Panc1 (cell line): ENCODE results near the gene MAPK4. TPM values are rescaled to one million over a fixed set of nuclear protein-coding genes. Genes with fewer than 3 reads are reported as not detected.

Experiments used
- ATAC-seq: fragments of 200-7000 bp; cut with Tn5 transposase; 2 replicates; pipeline ENCODE4 v1.9.1; 2020; ENCODE audit warnings: mild to moderate bottlenecking, moderate library complexity
- BruUV-seq: library from RNA; stranded (reverse); fragments of 400-500 nt; replicated peaks from 2 replicates; lab custom pipeline; 2021; lab: Mats Ljungman, UMichigan
- CTCF ChIA-PET: fragments of 300-600 bp; sonication (Branson Sonifier 250); formaldehyde crosslinking; loops from one replicate; lab custom pipeline; 2022; ENCODE audit warnings: antibody characterized with exemption; lab: Charles Lee
- POLR2A ChIA-PET: fragments of 300-600 bp; sonication (Branson Sonifier 250); formaldehyde crosslinking; loops from one replicate; lab custom pipeline; 2022; ENCODE audit warnings: antibody characterized with exemption; lab: Charles Lee
- DNase-seq: peaks from one replicate; pipeline ENCODE4 v3.0.0-alpha.2; 2010; ENCODE audit warnings: low read depth, low spot score
- H3K27ac ChIP-seq: 2 replicates; pipeline ENCODE4 v1.5.1; 2011; ENCODE audit warnings: mild to moderate bottlenecking, low read length, inconsistent platforms
- H3K27me3 ChIP-seq: fragments of 200-500 bp; sonication (Bioruptor generic); 2 replicates; pipeline ENCODE4 v1.6.0; 2014; ENCODE audit warnings: low read length, inconsistent platforms; ENCODE audit not compliant: control insufficient read depth, insufficient read depth
- H3K36me3 ChIP-seq: fragments of 200-500 bp; sonication (Bioruptor generic); 2 replicates; pipeline ENCODE4 v1.5.1; 2014; ENCODE audit warnings: inconsistent platforms, mild to moderate bottlenecking, low read length, moderate library complexity; ENCODE audit not compliant: control insufficient read depth, insufficient read depth
- H3K4me1 ChIP-seq: 2 replicates; pipeline ENCODE4 v1.5.1; 2011; ENCODE audit warnings: inconsistent platforms, mild to moderate bottlenecking, low read length, moderate library complexity; ENCODE audit not compliant: control insufficient read depth, insufficient read depth
- H3K4me3 ChIP-seq, 2 experiments: 2 replicates each; pipeline ENCODE4 v1.5.1; 2011 to 2012; ENCODE audit warnings: low read depth in 2 of 2, low read length in 2 of 2, mild to moderate bottlenecking in 2 of 2, inconsistent platforms in 1 of 2, moderate library complexity in 1 of 2
- H3K9me3 ChIP-seq: fragments of 200-500 bp; sonication (Bioruptor generic); 2 replicates; pipeline ENCODE4 v1.5.1; 2014; ENCODE audit warnings: low read depth, mild to moderate bottlenecking, inconsistent platforms, low read length, moderate library complexity; ENCODE audit not compliant: control insufficient read depth, insufficient read depth
- POLR2AphosphoS5 ChIP-seq: IDR thresholded peaks from 2 replicates; pipeline ENCODE4 v1.6.1; 2012; ENCODE audit warnings: mild to moderate bottlenecking, low read depth, low read length, moderate library complexity
- SIN3A ChIP-seq: IDR thresholded peaks from 2 replicates; pipeline ENCODE4 v1.6.1; 2012; ENCODE audit warnings: low read depth, mild to moderate bottlenecking, low read length, moderate library complexity, borderline replicate concordance; ENCODE audit not compliant: insufficient read depth
- TCF7L2 ChIP-seq: IDR thresholded peaks from 2 replicates; pipeline ENCODE4 v1.6.1; 2011; ENCODE audit warnings: mild to moderate bottlenecking, low read depth, low read length, inconsistent platforms
- in situ Hi-C: cut with HindIII; loops from 2 replicates; pipeline ENCODE4 v1.10.0; 2016; ENCODE audit warnings: low sequenced_read_pairs, low pct_unique_long_range_greater_than_20kb
- intact Hi-C: fragments of 100-400 bp; cut with micrococcal nuclease; formaldehyde crosslinking; loops from one replicate; pipeline ENCODE4 v1.10.0; 2022; ENCODE audit not compliant: unreplicated experiment
- total RNA-seq: library from RNA; stranded (reverse); gene quantifications from one replicate; pipeline ENCODE4 v1.2.1, GENCODE V29; 2021; ENCODE audit not compliant: unreplicated experiment
- TF ChIP-seq, protein P1 (sequence below), 2 experiments: IDR thresholded peaks; 2 replicates each; pipeline ENCODE4 v1.6.1; 2011 to 2012; ENCODE audit warnings: low read depth in 2 of 2, control low read depth in 1 of 2, low read length in 1 of 2, mild to moderate bottlenecking in 1 of 2, moderate library complexity in 1 of 2; ENCODE audit not compliant: insufficient read depth in 1 of 2
- TF ChIP-seq, protein P2 (sequence below): fragments of 450-650 bp; IDR thresholded peaks from 2 replicates; pipeline ENCODE4 v1.5.1; 2017; ENCODE audit warnings: mild to moderate bottlenecking

The MAPK4 gene
- total RNA-seq, 1 experiment from 2014 or later = not detected

DNA sequence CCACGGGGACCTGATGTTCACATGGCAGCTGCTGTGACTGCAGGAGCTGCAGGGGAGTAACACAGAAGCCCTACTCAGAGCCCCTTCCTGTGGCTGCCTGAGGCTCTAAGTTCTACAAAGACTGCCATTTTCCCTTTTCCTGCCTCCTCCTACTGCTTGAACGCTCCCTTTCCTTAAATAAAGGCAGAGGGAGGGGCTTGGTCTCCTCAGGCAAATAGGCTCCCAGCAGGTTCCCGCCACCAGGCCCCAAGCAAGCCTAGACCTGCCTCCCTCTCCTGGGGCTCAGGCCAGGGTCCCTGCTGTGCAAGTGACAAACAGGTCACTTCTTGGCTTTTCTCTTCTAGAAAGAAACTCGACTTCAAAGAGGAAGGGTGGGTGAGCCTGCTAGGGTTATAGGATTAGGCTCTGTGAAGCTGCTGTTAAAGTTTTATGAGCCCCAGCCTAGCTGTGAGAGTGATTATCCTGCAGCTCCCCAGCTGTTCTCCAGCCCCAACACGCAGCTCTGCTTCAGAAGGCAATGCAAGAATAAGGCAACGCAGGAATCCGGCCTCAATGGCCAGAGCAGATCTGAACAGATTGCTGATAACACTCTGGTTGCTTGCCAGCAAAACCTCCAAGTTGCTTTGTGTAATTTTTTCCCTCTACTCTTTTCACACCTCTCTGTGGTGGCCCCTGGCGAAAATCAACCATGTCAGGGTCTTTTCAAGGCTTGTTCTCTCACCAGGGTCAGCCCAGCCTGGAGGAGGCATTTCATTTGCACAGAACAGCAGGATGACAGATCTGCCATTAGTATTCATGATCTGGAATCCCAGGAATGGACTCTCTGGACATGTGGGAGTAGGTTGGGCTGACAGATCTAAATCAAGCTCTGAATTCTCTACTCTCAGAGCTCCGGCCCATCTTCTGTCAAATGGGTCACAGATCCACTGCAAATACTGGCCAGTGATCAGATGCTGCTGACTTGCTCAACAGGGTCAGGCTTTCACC is 188.6 kb downstream of the MAPK4 start:
- CTCF ChIA-PET = no interaction called here
- in situ Hi-C loops = no loop called here
- Histone ChIP-seq H3K27ac (no peak overlapping the region), H3K4me3 (no peak overlapping the region), H3K27me3 (no peaks in the 10 kb centered on the region; the same call in 1 of the 2 replicates), H3K36me3 (no peaks in the 10 kb centered on the region), H3K4me1 (no peaks in the 10 kb centered on the region), H3K9me3 (no peaks in the 10 kb centered on the region)
- DNase-seq = no peak
- POLR2A ChIA-PET = no interaction called here
- no TSS peak for BruUV-seq
- ATAC-seq = no peak
- intact Hi-C loops = no loop called here
- TF ChIP-seq TCF7L2 (0 out of 2 replicates have a peak, but pooled peaks have one; percentile 27), SIN3A (no peak)

DNA sequence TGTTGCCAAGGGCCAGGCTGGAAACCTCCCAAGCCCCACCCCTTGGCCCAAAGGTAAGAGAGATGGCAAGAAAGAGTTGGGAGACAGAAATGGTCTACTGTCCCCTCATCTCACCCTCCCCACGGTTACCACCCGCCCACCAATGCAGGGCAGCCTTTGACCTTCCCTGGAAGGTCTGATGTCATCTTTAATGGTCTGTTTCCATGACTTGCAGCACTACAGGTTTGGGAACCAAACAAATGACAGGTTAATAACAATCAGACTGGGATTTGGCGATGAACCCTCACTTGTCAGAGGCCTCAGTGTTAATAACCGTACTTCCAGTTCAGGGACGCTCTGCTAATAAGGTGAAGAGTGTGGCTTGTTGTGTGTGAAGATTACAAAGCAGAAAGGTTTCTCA is 189.5 kb downstream of the MAPK4 start:
- Histone ChIP-seq H3K4me1 (no peaks in the 10 kb centered on the region), H3K4me3 (no peak overlapping the region), H3K9me3 (no peaks in the 10 kb centered on the region), H3K27ac (no peak overlapping the region), H3K36me3 (no peaks in the 10 kb centered on the region), H3K27me3 (no peaks in the 10 kb centered on the region; the same call in 1 of the 2 replicates)
- no peak for TF ChIP-seq TCF7L2
- TF ChIP-seq, protein P1, sequence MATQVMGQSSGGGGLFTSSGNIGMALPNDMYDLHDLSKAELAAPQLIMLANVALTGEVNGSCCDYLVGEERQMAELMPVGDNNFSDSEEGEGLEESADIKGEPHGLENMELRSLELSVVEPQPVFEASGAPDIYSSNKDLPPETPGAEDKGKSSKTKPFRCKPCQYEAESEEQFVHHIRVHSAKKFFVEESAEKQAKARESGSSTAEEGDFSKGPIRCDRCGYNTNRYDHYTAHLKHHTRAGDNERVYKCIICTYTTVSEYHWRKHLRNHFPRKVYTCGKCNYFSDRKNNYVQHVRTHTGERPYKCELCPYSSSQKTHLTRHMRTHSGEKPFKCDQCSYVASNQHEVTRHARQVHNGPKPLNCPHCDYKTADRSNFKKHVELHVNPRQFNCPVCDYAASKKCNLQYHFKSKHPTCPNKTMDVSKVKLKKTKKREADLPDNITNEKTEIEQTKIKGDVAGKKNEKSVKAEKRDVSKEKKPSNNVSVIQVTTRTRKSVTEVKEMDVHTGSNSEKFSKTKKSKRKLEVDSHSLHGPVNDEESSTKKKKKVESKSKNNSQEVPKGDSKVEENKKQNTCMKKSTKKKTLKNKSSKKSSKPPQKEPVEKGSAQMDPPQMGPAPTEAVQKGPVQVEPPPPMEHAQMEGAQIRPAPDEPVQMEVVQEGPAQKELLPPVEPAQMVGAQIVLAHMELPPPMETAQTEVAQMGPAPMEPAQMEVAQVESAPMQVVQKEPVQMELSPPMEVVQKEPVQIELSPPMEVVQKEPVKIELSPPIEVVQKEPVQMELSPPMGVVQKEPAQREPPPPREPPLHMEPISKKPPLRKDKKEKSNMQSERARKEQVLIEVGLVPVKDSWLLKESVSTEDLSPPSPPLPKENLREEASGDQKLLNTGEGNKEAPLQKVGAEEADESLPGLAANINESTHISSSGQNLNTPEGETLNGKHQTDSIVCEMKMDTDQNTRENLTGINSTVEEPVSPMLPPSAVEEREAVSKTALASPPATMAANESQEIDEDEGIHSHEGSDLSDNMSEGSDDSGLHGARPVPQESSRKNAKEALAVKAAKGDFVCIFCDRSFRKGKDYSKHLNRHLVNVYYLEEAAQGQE (IDR thresholded peaks at IDR 0.05; ENCODE audit: insufficient read depth in 1 of 2, low read depth in 2 of 2, low read length in 1 of 2) = no peak
- TF ChIP-seq, protein P2, sequence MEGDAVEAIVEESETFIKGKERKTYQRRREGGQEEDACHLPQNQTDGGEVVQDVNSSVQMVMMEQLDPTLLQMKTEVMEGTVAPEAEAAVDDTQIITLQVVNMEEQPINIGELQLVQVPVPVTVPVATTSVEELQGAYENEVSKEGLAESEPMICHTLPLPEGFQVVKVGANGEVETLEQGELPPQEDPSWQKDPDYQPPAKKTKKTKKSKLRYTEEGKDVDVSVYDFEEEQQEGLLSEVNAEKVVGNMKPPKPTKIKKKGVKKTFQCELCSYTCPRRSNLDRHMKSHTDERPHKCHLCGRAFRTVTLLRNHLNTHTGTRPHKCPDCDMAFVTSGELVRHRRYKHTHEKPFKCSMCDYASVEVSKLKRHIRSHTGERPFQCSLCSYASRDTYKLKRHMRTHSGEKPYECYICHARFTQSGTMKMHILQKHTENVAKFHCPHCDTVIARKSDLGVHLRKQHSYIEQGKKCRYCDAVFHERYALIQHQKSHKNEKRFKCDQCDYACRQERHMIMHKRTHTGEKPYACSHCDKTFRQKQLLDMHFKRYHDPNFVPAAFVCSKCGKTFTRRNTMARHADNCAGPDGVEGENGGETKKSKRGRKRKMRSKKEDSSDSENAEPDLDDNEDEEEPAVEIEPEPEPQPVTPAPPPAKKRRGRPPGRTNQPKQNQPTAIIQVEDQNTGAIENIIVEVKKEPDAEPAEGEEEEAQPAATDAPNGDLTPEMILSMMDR = no peak
- no peak for TF ChIP-seq SIN3A
- TF ChIP-seq POLR2AphosphoS5 = no peak
- ChIA-PET CTCF (no interaction called here), POLR2A (no interaction called here)
- in situ Hi-C loops (no loop called here), intact Hi-C loops (no loop called here)
- ATAC-seq (no peak), DNase-seq (no peak)
- BruUV-seq = no TSS peak
